HG02885 (cell line): Measurements from ENCODE around the gene PFKP.
"Not testable (repeated sequence)": the region's sequence is repeated elsewhere in the genome, so short reads cannot be mapped to it uniquely, and the experiment has no call there.

Experiments
- ATAC-seq: cut with Tn5 transposase; IDR thresholded peaks from one replicate; pipeline ENCODE4 v1.9.1; 2021; ENCODE audit warnings: mild to moderate bottlenecking; ENCODE audit not compliant: unreplicated experiment, poor library complexity

Gene PFKP

DNA sequence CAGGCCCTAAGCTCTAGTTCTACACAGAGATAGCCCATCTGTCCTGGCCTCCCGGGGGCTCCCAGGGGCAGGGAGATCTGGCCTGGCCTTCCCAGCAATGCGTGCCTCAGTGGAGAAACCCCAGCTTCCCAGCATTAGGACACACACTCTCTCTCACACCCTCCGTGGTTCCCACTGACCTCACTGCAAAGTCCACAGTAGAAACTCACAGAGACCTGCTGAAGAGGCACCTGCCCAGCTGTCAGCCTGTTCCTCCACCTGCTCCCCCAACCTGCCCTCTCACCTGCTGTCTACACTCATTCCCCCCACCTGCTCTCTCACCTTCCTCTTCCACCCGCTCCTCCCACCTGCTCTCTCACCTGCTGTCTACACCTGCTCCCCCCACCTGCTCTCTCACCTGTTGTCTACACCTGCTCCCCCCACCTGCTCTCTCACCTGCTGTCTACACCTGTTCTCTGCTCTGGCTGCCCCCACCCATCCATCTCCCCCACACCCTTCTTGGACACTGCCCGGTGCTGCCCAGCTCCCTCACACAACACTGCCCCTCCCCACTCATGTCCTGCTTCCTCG lies 21.1 kb upstream of the PFKP start:
- ATAC-seq = no peak

GRCh38 chr10:3046981-3047547 lies 20.3 kb upstream of the PFKP start:
- ATAC-seq = no peak

GRCh38 chr10:3047596-3047995 lies 19.8 kb upstream of the PFKP start:
- ATAC-seq = no peak

- no peak for ATAC-seq
These were observed 19.0 kb upstream of the PFKP start for GRCh38 chr10:3048119-3049019.

DNA sequence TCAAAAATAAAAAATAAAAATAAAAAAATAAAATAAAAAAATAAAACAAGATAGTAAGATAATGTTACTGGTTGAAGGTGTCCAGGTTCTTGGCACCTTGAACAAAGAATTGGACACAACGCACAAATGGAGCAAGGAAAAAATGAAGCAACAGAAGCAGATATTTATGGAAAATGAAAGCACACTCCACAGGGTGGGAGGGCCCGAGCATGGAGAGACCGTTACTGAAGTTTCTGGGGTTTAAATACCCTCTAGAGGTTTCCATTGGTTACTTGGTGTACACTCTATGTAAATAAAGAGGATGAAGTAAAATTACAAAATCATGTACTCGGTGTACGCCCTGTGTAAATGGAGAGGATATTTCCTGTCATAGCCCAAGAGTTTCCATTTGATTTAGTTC lies 15.7 kb upstream of the PFKP start:
- ATAC-seq = no peak

GRCh38 chr10:3053155-3053554 lies 14.2 kb upstream of the PFKP start:
- ATAC-seq = no peak

DNA sequence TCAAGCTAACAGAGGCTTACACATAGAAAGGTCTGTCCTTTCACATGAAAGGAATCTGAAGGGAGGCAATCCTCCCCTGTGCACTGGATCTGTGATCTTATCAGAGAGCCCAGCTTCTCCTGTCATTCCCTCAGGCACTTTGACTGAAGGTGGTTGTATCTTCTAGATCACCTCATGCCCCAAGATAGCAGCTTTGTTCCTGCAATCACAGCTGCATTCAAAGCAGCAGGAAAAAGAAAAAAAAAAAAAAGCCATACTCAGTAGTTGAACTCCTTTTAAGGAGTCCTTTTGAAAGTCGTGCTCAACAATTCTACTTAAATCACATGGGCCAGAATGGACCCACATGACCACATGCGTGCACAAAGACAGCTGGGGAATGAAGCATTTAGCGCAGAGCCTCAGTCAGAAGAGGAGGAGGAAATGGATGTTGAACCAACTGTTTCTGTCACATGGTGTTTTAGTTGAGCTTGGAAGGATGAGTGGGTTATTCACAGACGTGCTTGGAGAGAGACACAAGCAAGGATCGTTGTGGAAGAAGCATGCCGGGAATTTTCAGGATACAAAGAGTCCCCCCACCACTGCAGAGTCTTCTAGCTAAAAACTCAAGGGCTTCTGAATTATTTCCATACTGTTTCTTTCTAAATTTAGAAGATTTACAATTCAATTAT lies 13.0 kb upstream of the PFKP start:
- no peak for ATAC-seq

- no peak for ATAC-seq
These were observed 12.5 kb upstream of the PFKP start for GRCh38 chr10:3054851-3055199.

- no peak for ATAC-seq
These were observed 10.9 kb upstream of the PFKP start for GRCh38 chr10:3056280-3057037.

DNA sequence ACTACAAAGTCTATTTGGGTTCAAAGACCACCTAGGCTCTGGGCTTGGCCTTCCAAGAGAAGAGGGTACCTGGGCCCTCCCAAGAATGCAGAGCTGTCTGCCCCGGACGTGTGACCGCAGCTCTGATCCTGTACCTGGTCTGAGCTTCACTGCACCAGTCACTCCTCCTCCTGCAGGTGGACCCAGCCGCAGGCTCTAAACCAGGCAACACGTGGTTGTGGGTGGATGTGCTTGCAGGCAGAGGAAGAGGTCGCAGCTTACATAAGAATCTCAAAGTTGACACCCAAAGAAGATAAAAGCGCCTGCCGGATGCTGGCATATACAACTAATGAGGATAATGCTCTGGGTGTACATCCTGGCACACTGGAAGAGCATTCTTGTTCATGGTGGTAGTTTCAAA lies 9.4 kb upstream of the PFKP start:
- no peak for ATAC-seq

- ATAC-seq = no peak
These were observed 7.4 kb upstream of the PFKP start for GRCh38 chr10:3059974-3060373.

GRCh38 chr10:3060481-3060889 lies 6.9 kb upstream of the PFKP start:
- no peak for ATAC-seq

- ATAC-seq = not testable (repeated sequence)
These were observed 5.9 kb upstream of the PFKP start for GRCh38 chr10:3061323-3061898.

- ATAC-seq = no peak
These were observed 4.7 kb upstream of the PFKP start for GRCh38 chr10:3062502-3063186.

DNA sequence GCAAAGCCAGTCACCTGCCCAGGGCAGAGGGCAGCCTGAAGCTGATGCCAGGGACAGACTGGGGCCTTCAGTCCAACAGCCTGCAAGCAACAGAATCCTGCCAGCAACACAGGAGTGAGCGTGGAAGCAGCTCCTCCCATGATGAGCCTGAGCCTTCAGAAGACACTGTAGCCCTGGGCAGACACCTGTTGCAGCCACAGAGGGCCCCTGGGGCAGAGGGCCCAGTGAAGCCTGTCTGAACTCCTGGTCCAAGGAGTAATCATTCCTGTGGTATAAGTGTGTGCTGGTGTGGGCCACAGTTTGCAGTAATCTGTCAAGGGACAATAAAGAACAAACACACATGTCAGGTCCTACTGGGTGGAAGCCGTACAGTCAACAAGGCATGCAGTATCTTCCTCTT lies 2.9 kb upstream of the PFKP start:
- ATAC-seq = no peak

DNA sequence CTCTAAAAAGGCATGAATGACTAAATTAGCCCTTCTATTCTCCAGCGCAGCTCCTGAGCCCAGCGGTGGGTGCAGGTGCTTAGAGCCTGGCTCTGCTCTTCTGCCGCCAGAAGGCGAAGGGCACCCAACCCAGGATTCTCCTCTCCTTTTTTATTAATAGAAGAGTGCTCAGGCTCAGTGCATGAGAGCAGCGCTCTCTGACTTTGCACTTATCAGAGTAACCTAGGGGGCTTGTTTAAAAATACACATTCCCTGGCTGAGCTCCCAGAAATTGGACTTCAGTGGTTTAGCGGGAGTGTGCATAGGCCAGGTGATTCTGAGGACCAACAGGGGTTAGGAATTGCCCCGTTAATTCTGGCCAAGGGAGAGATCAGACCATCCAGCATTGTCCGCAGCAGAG lies 1.7 kb upstream of the PFKP start:
- no peak for ATAC-seq

- no peak for ATAC-seq
These were observed 831 bp upstream of the PFKP start for GRCh38 chr10:3066317-3067117.

DNA sequence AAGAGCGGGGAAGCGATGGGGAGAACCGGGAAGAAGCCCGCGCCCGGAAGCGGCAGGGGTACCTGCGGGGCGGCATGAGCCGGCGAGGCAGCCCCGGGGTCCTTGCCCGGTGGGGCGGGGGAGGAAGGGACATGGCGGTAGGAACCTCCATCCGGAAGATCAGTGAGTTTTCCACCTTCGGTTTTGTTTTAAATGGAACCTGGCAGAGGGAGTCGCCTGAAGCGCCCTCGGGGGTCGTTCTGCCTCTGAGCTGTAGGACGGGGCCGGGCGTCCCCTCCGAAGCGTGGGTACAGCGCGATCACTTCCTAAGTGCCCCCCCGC lies 471 bp downstream of the PFKP start:
- peak; percentile 2 for ATAC-seq
